Neural cell (in vitro differentiated cells): ENCODE results near the gene MAD1L1.

Experiments used
- CTCF ChIP-seq: fragments of 450-650 bp; IDR thresholded peaks from 2 replicates; pipeline ENCODE4 v1.5.1; 2014; ENCODE audit warnings: antibody characterized with exemption, mild to moderate bottlenecking, moderate library complexity; ENCODE audit not compliant: poor library complexity, severe bottlenecking
- EZH2 ChIP-seq: fragments of 200-600, 300-800 bp; shearing (Covaris generic), sonication (generic); IDR thresholded peaks from 2 replicates; pipeline ENCODE4 v1.6.1; 2014; ENCODE audit warnings: antibody characterized with exemption, low read length, borderline replicate concordance, mild to moderate bottlenecking; ENCODE audit not compliant: insufficient read depth, poor library complexity, severe bottlenecking
- MXI1 ChIP-seq: fragments of 450-650 bp; conservative IDR thresholded peaks from 2 replicates; pipeline ENCODE4 v1.6.1; 2014; ENCODE audit warnings: antibody characterized with exemption, mild to moderate bottlenecking; ENCODE audit not compliant: poor library complexity, severe bottlenecking
- POLR2AphosphoS5 ChIP-seq: IDR thresholded peaks from 2 replicates; pipeline ENCODE4 v1.6.1; 2012
- RAD21 ChIP-seq: fragments of 450-650 bp; conservative IDR thresholded peaks from 2 replicates; pipeline ENCODE4 v1.6.1; 2014; ENCODE audit warnings: antibody characterized with exemption, mild to moderate bottlenecking, moderate library complexity
- REST ChIP-seq: IDR thresholded peaks from 2 replicates; pipeline ENCODE4 v1.6.1; 2012; ENCODE audit warnings: borderline replicate concordance
- SMC3 ChIP-seq: fragments of 450-650 bp; conservative IDR thresholded peaks from 2 replicates; pipeline ENCODE4 v1.6.1; 2014; ENCODE audit warnings: antibody characterized with exemption, mild to moderate bottlenecking, moderate library complexity; ENCODE audit not compliant: poor library complexity
- TAF1 ChIP-seq: IDR thresholded peaks from 2 replicates; pipeline ENCODE4 v1.6.1; 2012; ENCODE audit warnings: low read depth

DNA sequence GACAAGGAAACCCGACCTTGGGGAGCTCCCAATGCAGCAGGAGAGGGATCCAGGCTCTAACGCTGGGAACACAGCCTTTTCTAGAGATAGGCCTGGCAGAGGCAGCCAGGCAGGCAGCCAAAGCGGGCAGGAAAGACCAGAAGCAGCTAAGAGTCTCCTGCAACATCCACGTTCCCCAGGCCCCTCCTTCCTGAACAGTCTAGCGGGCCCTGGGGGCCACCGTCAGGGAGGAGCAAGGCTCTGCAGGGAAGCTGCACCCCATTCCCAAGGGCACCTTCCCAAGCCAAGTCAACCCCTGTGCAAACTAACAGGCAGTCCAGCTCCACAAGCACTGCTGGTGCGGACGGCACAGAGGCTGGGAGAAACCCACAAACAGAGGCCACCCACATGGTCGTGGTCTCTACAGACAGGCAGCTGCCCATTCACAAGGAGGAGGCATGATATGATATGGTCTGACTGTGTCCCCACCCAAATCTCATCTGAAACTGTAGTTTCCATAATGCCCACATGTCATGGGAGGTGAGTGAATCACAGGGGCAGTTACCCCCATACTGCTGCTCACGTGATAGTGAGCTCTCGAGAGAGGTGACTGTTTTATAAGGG is 115.7 kb downstream of the MAD1L1 start:
- no peak for TF ChIP-seq TAF1
- no peak for TF ChIP-seq REST
- no peak for TF ChIP-seq POLR2AphosphoS5
- TF ChIP-seq CTCF: no peak
- no peak for TF ChIP-seq RAD21
- no peak for TF ChIP-seq SMC3
- TF ChIP-seq EZH2: no peak
- TF ChIP-seq MXI1: no peak
